Measurements from ENCODE around the gene CCNY. TPM values are rescaled to one million over a fixed set of nuclear protein-coding genes. Genes with fewer than 3 reads are reported as not detected.

Gene CCNY
- total RNA-seq, 4 donors from 2014 or later, result 39.2 to 47.8 (median 40.9) TPM

DNA sequence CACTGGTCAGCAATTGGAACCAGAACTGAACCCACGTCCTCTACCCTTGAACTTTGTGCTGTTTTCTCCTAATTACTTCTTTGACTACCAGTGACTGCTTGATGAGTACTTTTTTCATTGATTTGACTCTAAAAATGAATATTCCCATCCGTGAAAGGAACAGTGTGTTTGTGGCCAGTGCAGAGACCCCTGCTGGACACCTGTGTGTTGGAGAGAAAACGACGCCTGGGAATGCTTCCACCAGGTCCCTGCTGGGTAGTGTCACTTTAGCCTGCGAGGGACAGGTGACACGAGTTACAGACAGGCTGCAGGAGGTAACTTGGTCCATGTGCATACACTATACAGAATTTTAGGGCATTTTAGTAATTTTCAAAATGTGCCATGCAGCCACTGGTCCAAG lies 262.1 kb downstream of the CCNY start:
- TF ChIP-seq, protein P1, sequence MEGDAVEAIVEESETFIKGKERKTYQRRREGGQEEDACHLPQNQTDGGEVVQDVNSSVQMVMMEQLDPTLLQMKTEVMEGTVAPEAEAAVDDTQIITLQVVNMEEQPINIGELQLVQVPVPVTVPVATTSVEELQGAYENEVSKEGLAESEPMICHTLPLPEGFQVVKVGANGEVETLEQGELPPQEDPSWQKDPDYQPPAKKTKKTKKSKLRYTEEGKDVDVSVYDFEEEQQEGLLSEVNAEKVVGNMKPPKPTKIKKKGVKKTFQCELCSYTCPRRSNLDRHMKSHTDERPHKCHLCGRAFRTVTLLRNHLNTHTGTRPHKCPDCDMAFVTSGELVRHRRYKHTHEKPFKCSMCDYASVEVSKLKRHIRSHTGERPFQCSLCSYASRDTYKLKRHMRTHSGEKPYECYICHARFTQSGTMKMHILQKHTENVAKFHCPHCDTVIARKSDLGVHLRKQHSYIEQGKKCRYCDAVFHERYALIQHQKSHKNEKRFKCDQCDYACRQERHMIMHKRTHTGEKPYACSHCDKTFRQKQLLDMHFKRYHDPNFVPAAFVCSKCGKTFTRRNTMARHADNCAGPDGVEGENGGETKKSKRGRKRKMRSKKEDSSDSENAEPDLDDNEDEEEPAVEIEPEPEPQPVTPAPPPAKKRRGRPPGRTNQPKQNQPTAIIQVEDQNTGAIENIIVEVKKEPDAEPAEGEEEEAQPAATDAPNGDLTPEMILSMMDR (IDR thresholded peaks at IDR 0.05; ENCODE audit: low read depth), result no peak

DNA sequence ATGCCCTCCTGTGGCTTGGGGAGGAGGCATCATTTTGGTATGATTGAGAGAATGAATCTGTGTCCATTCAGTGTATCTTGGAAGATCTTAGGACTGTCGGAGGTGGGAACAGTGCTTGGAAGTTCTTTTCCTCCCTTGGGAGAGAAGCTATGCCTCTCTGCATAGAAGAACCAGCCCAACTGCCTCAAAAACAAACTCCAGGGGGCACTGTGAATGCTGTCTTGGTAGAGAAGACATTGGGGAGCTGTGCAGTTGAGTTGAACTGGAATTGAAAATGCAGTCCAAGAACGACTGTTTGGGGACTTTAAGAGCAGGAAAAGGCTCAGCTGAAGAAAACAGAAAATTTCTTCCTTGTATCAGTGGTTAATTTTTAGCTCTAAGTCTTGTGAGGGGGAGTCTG lies 263.9 kb downstream of the CCNY start:
- TF ChIP-seq, protein P1 (IDR thresholded peaks at IDR 0.05; ENCODE audit: low read depth), result no peak

DNA sequence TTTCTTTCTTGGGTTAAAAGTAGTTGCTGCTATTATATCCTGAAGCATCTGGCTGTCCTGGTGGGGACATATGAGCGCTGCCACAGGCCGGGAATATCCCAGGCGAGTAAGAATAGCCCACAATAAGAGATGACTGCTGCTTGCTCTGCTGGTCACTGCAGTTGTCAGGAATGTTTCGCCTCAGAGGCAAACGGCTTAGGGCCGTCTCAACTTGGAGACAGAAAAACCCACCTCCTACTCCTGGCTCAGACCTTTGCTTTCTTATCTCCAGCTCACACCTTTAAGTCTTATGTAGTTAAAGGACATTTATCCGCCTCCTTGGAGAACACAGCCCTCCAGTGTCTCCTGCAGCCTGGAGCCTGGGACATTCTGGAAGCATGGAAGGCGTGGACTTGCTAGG lies 268.9 kb downstream of the CCNY start, which contains the start of gene GJD4:
Gene GJD4, plus strand, starts transcription at position 151 of the 400 bp plus-strand sequence. Its CDS starts 227 bp downstream, at position 378.
- TF ChIP-seq, protein P1 (IDR thresholded peaks at IDR 0.05; ENCODE audit: low read depth), result no peak

DNA sequence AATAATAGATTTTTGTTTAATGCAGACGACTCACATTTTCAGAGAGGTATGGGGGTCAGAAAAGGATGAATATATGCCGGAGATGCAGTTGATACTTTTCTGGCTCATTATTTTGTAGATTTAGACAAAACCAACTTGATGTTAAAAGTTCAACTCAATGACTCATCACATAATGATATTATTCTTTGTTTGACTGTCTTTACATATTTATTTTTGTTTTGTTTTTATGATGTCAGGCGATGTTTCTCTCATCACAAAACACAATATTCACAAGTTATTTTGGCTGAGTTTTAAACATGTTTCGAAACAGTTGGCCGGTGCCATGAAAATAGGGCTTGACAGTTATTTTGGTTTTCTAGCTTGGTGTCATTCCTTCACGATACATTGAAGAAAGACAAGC lies 270.1 kb downstream of the CCNY start:
- TF ChIP-seq, protein P1 (IDR thresholded peaks at IDR 0.05; ENCODE audit: low read depth), result no peak

DNA sequence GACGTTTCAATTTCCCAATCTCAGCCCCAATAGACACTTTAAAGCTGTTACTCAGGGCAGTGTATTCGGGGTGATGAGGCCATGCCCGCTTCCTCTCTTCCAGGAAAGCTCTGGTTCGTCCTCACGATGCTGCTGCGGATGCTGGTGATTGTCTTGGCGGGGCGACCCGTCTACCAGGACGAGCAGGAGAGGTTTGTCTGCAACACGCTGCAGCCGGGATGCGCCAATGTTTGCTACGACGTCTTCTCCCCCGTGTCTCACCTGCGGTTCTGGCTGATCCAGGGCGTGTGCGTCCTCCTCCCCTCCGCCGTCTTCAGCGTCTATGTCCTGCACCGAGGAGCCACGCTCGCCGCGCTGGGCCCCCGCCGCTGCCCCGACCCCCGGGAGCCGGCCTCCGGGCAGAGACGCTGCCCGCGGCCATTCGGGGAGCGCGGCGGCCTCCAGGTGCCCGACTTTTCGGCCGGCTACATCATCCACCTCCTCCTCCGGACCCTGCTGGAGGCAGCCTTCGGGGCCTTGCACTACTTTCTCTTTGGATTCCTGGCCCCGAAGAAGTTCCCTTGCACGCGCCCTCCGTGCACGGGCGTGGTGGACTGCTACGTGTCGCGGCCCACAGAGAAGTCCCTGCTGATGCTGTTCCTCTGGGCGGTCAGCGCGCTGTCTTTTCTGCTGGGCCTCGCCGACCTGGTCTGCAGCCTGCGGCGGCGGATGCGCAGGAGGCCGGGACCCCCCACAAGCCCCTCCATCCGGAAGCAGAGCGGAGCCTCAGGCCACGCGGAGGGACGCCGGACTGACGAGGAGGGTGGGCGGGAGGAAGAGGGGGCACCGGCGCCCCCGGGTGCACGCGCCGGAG lies 271.4 kb downstream of the CCNY start:
- TF ChIP-seq, protein P1 (IDR thresholded peaks at IDR 0.05; ENCODE audit: low read depth), result no peak

DNA sequence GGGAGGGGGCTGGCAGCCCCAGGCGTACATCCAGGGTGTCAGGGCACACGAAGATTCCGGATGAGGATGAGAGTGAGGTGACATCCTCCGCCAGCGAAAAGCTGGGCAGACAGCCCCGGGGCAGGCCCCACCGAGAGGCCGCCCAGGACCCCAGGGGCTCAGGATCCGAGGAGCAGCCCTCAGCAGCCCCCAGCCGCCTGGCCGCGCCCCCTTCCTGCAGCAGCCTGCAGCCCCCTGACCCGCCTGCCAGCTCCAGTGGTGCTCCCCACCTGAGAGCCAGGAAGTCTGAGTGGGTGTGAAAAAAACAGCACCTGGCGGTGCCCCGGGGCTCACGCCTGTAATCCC lies 272.0 kb downstream of the CCNY start:
- TF ChIP-seq, protein P1 (IDR thresholded peaks at IDR 0.05; ENCODE audit: low read depth), result no peak

DNA sequence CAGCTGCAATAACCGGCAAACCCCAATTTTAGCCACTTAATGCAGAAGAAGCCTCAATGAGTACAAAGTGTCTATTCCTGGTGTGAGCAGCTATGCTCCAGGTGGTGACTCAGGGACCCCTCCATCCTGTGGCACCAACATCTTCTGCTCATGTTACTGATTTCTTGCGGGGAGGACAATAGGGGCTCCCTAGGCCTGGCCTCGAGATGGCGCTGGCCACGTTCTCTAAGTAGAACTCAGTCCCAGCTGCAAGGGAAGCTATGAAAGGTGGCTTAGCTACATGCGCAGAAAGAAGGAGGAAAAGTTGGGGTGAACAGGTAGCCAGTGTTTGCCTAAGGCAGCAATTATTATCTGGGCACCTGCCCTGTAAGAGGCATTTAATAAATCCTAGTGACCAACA lies 275.4 kb downstream of the CCNY start:
- TF ChIP-seq, protein P1 (IDR thresholded peaks at IDR 0.05; ENCODE audit: low read depth), result no peak
